ENCODE data around the gene TRIM58. TPM values are rescaled to one million over a fixed set of nuclear protein-coding genes. Genes with fewer than 3 reads are reported as not detected.

The TRIM58 gene
- total and polyA plus RNA-seq, 9 donors, result 1.4 to 6.4 (median 3.3) TPM

DNA sequence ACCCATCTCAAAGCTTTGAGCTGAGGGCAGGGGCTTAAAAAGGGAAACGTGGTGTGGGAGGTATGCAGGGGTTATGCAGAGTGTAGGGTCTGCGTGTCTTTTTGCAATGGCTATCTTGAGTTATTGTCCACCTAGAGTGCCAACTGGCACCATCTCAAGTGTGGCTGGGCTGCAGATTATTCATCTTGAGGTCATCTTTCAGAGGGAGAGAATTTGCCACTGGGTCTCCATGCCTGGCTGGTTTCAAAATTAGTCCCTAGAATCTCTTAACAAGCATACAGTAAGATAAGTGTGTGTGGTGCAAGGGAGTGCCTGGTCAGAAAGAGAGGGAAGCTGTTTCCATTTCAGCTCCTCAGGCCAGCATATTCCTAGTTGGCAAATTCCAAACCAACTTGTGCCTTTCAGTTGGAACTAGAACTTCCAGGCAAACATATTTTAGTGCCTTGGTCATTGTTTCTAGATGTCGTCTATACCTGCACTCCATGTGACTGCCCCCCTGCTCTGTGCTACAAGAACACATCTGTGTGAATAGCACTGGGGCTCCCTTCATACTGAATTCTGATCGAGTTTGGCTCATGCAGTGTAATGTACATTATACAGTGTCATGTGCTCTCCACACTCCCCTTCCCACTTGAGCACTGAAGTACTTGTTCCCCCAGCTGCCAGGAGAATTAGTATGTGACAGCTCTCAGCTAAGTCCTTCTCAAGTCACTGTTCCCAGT, 58.1 kb downstream of the TRIM58 start:
- peaks cover 14% of the 10 kb centered on the region for H3K9me3 ChIP-seq (replicated peaks; ENCODE audit: control insufficient read depth, low read depth, low read length)
- DNase-seq, result no peak
- no peak overlapping the region for H3K4me3 ChIP-seq (ENCODE audit: low read length)
- no peaks in the 10 kb centered on the region for H3K4me1 ChIP-seq (ENCODE audit: control insufficient read depth, insufficient read depth, low read length)
- H3K27ac ChIP-seq (ENCODE audit: low read length), result no peak overlapping the region
- no peaks in the 10 kb centered on the region for H3K27me3 ChIP-seq (ENCODE audit: control insufficient read depth, insufficient read depth, low read length)
- no peaks in the 10 kb centered on the region for H3K36me3 ChIP-seq (ENCODE audit: control insufficient read depth, insufficient read depth, low read length)
- WGBS (ENCODE audit: insufficient coverage), result 55% methylated on average over 3 of the region's 4 CpGs

DNA sequence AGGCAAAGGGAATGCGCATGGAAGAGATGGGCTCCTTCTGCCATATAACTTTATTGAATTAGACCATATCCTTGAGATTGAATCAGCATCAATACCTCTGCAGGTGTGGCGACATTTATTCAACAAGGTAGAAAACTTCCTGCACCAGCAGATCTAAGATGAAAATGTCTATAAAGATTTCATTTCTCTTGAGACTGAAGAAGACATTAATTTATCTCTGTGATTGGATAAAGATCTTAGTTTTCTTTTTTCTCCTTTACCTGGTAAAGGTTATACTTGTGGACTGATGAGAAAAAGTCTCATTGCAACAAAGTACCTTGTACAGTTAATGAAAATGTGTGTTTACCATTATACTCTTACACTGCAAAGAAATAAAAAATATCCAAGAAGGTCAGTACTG, 63.0 kb downstream of the TRIM58 start, which contains the start of gene OR2T8:
Gene OR2T8 (plus strand): TSS at position 301 of the 400 bp plus-strand sequence. CDS start 766 bp downstream, outside the sequence.
- no CpG with 5 or more reads among the region's 2 CpGs for WGBS (ENCODE audit: insufficient coverage)
- no peaks in the 10 kb centered on the region for H3K4me1 ChIP-seq (ENCODE audit: control insufficient read depth, insufficient read depth, low read length)
- DNase-seq, result no peak

DNA sequence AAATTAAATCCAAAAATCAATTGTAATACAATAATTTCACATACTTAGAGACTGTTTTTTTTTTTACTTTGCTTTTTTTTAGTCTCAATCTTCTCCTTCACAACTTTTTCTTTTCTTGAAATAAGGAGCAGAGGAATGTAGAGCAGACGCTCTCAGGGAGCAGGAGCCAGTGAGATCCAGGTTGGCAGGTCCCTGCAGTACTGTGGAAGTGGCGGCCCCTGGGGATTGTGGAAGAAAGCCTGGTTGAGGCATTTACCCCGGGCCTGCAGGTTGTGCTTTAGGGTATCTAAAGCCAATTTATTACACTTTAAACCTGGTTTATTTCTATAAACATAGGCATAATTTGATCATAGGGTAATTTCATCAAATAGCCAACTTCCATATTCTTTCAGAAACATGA, 67.0 kb downstream of the TRIM58 start:
- Histone ChIP-seq H3K9me3 (replicated peaks; ENCODE audit: control insufficient read depth, low read depth, low read length) (peaks cover 7% of the 10 kb centered on the region), H3K4me1 (ENCODE audit: control insufficient read depth, insufficient read depth, low read length) (no peaks in the 10 kb centered on the region), H3K27ac (ENCODE audit: low read length) (no peak overlapping the region), H3K36me3 (ENCODE audit: control insufficient read depth, insufficient read depth, low read length) (no peaks in the 10 kb centered on the region), H3K4me3 (ENCODE audit: low read length) (no peak overlapping the region), H3K27me3 (ENCODE audit: control insufficient read depth, insufficient read depth, low read length) (no peaks in the 10 kb centered on the region)
- no CpG with 5 or more reads among the region's 3 CpGs for WGBS (ENCODE audit: insufficient coverage)
- no peak for DNase-seq

More for the DNA sequence above, 63.0 kb downstream of the TRIM58 start, which contains the start of gene OR2T8:
- H3K4me3 ChIP-seq (ENCODE audit: low read length), result no peak within 1 kb of the TSS
- no peaks in the 10 kb centered on the region for H3K36me3 ChIP-seq (ENCODE audit: control insufficient read depth, insufficient read depth, low read length)
- no peak within 1 kb of the TSS for H3K27ac ChIP-seq (ENCODE audit: low read length)
- peaks cover 10% of the 10 kb centered on the region for H3K9me3 ChIP-seq (replicated peaks; ENCODE audit: control insufficient read depth, low read depth, low read length)
- no peaks in the 10 kb centered on the region for H3K27me3 ChIP-seq (ENCODE audit: control insufficient read depth, insufficient read depth, low read length)

DNA sequence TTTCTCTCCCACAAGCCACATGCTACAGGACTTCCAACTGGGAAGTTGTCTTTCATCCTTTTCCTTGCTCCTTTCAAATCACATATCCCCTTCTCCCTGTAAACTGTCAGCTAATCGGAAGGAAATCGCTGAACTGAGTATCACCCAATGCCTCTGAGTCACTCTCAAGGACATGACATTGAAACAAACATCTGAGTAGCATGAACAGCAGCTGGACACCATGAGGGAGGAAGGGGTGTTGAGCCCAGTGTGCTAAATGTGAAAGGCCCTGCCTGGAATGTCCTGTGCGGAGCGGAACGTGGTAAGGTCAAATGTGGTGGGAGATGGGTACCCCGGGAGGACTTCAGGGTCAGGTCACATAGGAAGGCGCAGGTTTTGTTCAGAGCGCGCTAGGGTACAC, 67.9 kb downstream of the TRIM58 start, which contains the start of gene OR2AJ1:
Gene OR2AJ1 (plus strand): TSS at position 22 of the 400 bp plus-strand sequence. CDS start 8,880 bp downstream, outside the sequence.
- Histone ChIP-seq H3K27ac (ENCODE audit: low read length) (no peak within 1 kb of the TSS), H3K27me3 (ENCODE audit: control insufficient read depth, insufficient read depth, low read length) (no peaks in the 10 kb centered on the region), H3K36me3 (ENCODE audit: control insufficient read depth, insufficient read depth, low read length) (no peaks in the 10 kb centered on the region), H3K4me1 (ENCODE audit: control insufficient read depth, insufficient read depth, low read length) (no peaks in the 10 kb centered on the region), H3K9me3 (replicated peaks; ENCODE audit: control insufficient read depth, low read depth, low read length) (peaks cover 7% of the 10 kb centered on the region), H3K4me3 (ENCODE audit: low read length) (no peak within 1 kb of the TSS)
- WGBS (ENCODE audit: insufficient coverage), result 86% methylated on average over 7 of the region's 9 CpGs
- no peak for DNase-seq

Other genes with a start within 250 kb of the TRIM58 start
- not detected for gene OR13G1, start 177.4 kb upstream of the TRIM58 start, total RNA-seq
- gene OR13G1, start 177.4 kb upstream of the TRIM58 start, polyA plus RNA-seq (ENCODE audit: insufficient read depth in 1 of 8, insufficient read length in 8 of 8, low replicate concordance in 1 of 8), result under 1 TPM in 1 of 8 donors, not detected in 7; 0.08 TPM
- not detected for gene OR6F1, start 140.5 kb upstream of the TRIM58 start, total RNA-seq
- gene OR6F1, start 140.5 kb upstream of the TRIM58 start, polyA plus RNA-seq (ENCODE audit: insufficient read depth in 1 of 8, insufficient read length in 8 of 8, low replicate concordance in 1 of 8), result not detected
- not detected for gene OR14K1, start 118.6 kb upstream of the TRIM58 start, total RNA-seq
- gene OR14K1, start 118.6 kb upstream of the TRIM58 start, polyA plus RNA-seq (ENCODE audit: insufficient read depth in 1 of 8, insufficient read length in 8 of 8, low replicate concordance in 1 of 8), result not detected
- not detected for gene OR14A2, start 109.0 kb upstream of the TRIM58 start, total RNA-seq
- gene OR14A2, start 109.0 kb upstream of the TRIM58 start, polyA plus RNA-seq (ENCODE audit: insufficient read depth in 1 of 8, insufficient read length in 8 of 8, low replicate concordance in 1 of 8), result not detected
- gene OR1C1, start 96.6 kb upstream of the TRIM58 start, total RNA-seq, result not detected
- gene OR1C1, start 96.6 kb upstream of the TRIM58 start, polyA plus RNA-seq (ENCODE audit: insufficient read depth in 1 of 8, insufficient read length in 8 of 8, low replicate concordance in 1 of 8), result not detected
- gene OR14A16, start 33.1 kb upstream of the TRIM58 start, total RNA-seq, result not detected
- not detected for gene OR14A16, start 33.1 kb upstream of the TRIM58 start, polyA plus RNA-seq (ENCODE audit: insufficient read depth in 1 of 8, insufficient read length in 8 of 8, low replicate concordance in 1 of 8)
- gene OR11L1, start 15.3 kb upstream of the TRIM58 start, total RNA-seq, result not detected
- gene OR11L1, start 15.3 kb upstream of the TRIM58 start, polyA plus RNA-seq (ENCODE audit: insufficient read depth in 1 of 8, insufficient read length in 8 of 8, low replicate concordance in 1 of 8), result not detected
- gene OR2W3, start 38.4 kb downstream of the TRIM58 start, total RNA-seq, result 0.27 TPM
- gene OR2W3, start 38.4 kb downstream of the TRIM58 start, polyA plus RNA-seq (ENCODE audit: insufficient read depth in 1 of 8, insufficient read length in 8 of 8, low replicate concordance in 1 of 8), result 1 to 10 TPM in 4 of 8 donors, under 1 TPM in 4; 0.68 to 1.5 (median 1.0) TPM
- gene OR2T8, start 63.1 kb downstream of the TRIM58 start, total RNA-seq, result not detected
- gene OR2T8, start 63.1 kb downstream of the TRIM58 start, polyA plus RNA-seq (ENCODE audit: insufficient read depth in 1 of 8, insufficient read length in 8 of 8, low replicate concordance in 1 of 8), result under 1 TPM in 3 of 8 donors, not detected in 5; 0.12 to 0.27 (median 0.14) TPM
- not detected for gene OR2AJ1, start 67.7 kb downstream of the TRIM58 start, total RNA-seq
- not detected for gene OR2AJ1, start 67.7 kb downstream of the TRIM58 start, polyA plus RNA-seq (ENCODE audit: insufficient read depth in 1 of 8, insufficient read length in 8 of 8, low replicate concordance in 1 of 8)
- not detected for gene OR2L8, start 91.7 kb downstream of the TRIM58 start, total RNA-seq
- gene OR2L8, start 91.7 kb downstream of the TRIM58 start, polyA plus RNA-seq (ENCODE audit: insufficient read depth in 1 of 8, insufficient read length in 8 of 8, low replicate concordance in 1 of 8), result not detected
- not detected for gene OR2AK2, start 108.0 kb downstream of the TRIM58 start, total RNA-seq
- not detected for gene OR2AK2, start 108.0 kb downstream of the TRIM58 start, polyA plus RNA-seq (ENCODE audit: insufficient read depth in 1 of 8, insufficient read length in 8 of 8, low replicate concordance in 1 of 8)
- gene OR2L5, start 156.5 kb downstream of the TRIM58 start, total RNA-seq, result not detected
- gene OR2L5, start 156.5 kb downstream of the TRIM58 start, polyA plus RNA-seq (ENCODE audit: insufficient read depth in 1 of 8, insufficient read length in 8 of 8, low replicate concordance in 1 of 8), result not detected
- gene OR2L2, start 172.9 kb downstream of the TRIM58 start, total RNA-seq, result 0.04 TPM
- under 1 TPM in 2 of 8 donors, not detected in 6; 0.04 to 0.16 TPM for gene OR2L2, start 172.9 kb downstream of the TRIM58 start, polyA plus RNA-seq (ENCODE audit: insufficient read depth in 1 of 8, insufficient read length in 8 of 8, low replicate concordance in 1 of 8)
- not detected for gene OR2L3, start 189.6 kb downstream of the TRIM58 start, total RNA-seq
- gene OR2L3, start 189.6 kb downstream of the TRIM58 start, polyA plus RNA-seq (ENCODE audit: insufficient read depth in 1 of 8, insufficient read length in 8 of 8, low replicate concordance in 1 of 8), result not detected
- not detected for gene OR2L13, start 238.0 kb downstream of the TRIM58 start, total RNA-seq
- gene OR2L13, start 238.0 kb downstream of the TRIM58 start, polyA plus RNA-seq (ENCODE audit: insufficient read depth in 1 of 8, insufficient read length in 8 of 8, low replicate concordance in 1 of 8), result not detected

Data from muscle of leg (tissue), 11 donors.